ENCODE measurements around the gene CD2. TPM values are rescaled to one million over a fixed set of nuclear protein-coding genes. Genes with fewer than 3 reads are reported as not detected.

The CD2 gene
- total RNA-seq, 1 experiment from 2014 or later, result 0.10 TPM

DNA sequence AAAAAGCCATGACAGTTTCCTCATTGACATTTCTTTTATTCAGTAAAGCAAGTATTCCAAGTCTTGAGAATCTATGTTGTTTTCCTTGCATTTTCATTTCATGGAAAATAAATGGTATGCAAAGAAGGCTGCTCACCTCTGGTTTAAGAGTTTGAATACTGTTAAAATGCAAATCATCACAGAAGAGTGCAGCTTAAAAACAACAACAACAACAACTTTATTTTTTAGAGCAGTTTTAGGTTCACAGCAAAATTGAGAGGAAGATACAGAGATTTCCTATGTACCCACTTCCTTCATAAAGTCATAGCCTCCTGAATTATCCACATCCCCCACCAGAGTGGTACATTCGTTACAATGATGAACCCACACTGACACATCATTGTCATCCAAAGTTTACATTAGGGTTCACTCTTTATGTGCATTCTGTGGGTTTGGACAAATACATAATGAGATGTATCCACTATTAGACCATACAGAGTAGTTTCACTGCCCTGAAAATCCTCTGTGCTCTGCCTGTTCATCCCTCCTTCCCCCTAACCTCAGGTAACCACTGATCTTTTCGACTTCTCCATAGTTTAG, 39.2 kb downstream of the CD2 start:
- no peaks in the 10 kb centered on the region for H3K36me3 ChIP-seq (ENCODE audit: control insufficient read depth, insufficient read depth, low read length)
- ATAC-seq, result no peak
- ChIA-PET CTCF (no interaction called here), POLR2A (no interaction called here)
- BruUV-seq (replicated peaks), result no TSS peak
- no peaks in the 10 kb centered on the region for H3K4me1 ChIP-seq (ENCODE audit: control insufficient read depth, insufficient read depth, low read length)
- no peaks in the 10 kb centered on the region for H3K9me3 ChIP-seq (ENCODE audit: control insufficient read depth, insufficient read depth, low read depth, low read length)
- no peak for DNase-seq (ENCODE audit: low read depth, low spot score)
- in situ Hi-C loops (cut with HindIII; ENCODE audit: low pct_unique_long_range_greater_than_20kb, low sequenced_read_pairs) (no loop called here), intact Hi-C loops (cut with micrococcal nuclease; ENCODE audit: unreplicated experiment) (no loop called here)
- no peak overlapping the region for H3K4me3 ChIP-seq (ENCODE audit: low read depth in 2 of 2, low read length in 2 of 2)
- TF ChIP-seq SIN3A (IDR thresholded peaks at IDR 0.05; ENCODE audit: borderline replicate concordance, insufficient read depth, low read depth, low read length) (no peak), CTCF (IDR thresholded peaks at IDR 0.05) (no peak), POLR2AphosphoS5 (IDR thresholded peaks at IDR 0.05; ENCODE audit: low read depth, low read length) (no peak), TCF7L2 (IDR thresholded peaks at IDR 0.05; ENCODE audit: low read depth, low read length) (no peak)
- TF ChIP-seq, protein P1, sequence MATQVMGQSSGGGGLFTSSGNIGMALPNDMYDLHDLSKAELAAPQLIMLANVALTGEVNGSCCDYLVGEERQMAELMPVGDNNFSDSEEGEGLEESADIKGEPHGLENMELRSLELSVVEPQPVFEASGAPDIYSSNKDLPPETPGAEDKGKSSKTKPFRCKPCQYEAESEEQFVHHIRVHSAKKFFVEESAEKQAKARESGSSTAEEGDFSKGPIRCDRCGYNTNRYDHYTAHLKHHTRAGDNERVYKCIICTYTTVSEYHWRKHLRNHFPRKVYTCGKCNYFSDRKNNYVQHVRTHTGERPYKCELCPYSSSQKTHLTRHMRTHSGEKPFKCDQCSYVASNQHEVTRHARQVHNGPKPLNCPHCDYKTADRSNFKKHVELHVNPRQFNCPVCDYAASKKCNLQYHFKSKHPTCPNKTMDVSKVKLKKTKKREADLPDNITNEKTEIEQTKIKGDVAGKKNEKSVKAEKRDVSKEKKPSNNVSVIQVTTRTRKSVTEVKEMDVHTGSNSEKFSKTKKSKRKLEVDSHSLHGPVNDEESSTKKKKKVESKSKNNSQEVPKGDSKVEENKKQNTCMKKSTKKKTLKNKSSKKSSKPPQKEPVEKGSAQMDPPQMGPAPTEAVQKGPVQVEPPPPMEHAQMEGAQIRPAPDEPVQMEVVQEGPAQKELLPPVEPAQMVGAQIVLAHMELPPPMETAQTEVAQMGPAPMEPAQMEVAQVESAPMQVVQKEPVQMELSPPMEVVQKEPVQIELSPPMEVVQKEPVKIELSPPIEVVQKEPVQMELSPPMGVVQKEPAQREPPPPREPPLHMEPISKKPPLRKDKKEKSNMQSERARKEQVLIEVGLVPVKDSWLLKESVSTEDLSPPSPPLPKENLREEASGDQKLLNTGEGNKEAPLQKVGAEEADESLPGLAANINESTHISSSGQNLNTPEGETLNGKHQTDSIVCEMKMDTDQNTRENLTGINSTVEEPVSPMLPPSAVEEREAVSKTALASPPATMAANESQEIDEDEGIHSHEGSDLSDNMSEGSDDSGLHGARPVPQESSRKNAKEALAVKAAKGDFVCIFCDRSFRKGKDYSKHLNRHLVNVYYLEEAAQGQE (IDR thresholded peaks at IDR 0.05; ENCODE audit: insufficient read depth in 1 of 2, low read depth in 2 of 2, low read length in 1 of 2), result no peak
- no peak overlapping the region for H3K27ac ChIP-seq (ENCODE audit: low read length)
- no peaks in the 10 kb centered on the region for H3K27me3 ChIP-seq (ENCODE audit: control insufficient read depth, insufficient read depth, low read length)

DNA sequence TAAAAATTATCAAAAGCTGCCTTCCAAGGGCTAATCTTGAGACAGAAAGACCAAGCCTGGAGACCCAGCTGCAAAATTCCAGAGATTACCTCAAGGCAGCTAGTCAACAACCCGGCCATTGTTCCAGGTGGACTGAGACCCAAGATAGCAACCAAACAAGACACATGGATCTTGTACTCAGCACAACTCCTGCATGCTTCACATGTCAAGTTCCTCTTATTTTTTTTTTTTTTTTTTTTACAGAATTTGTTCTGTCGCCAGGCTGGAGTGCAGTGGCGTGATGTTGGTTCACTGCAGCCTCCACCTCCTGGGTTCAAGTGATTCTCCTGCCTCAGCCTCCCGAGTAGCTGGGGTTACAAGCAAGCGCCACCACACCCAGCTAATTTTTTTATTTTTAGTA, 40.1 kb downstream of the CD2 start:
- intact Hi-C loops (cut with micrococcal nuclease; ENCODE audit: unreplicated experiment) (no loop called here), in situ Hi-C loops (cut with HindIII; ENCODE audit: low pct_unique_long_range_greater_than_20kb, low sequenced_read_pairs) (no loop called here)
- Histone ChIP-seq H3K4me3 (ENCODE audit: low read depth in 2 of 2, low read length in 2 of 2) (no peak overlapping the region), H3K36me3 (ENCODE audit: control insufficient read depth, insufficient read depth, low read length) (no peaks in the 10 kb centered on the region), H3K4me1 (ENCODE audit: control insufficient read depth, insufficient read depth, low read length) (no peaks in the 10 kb centered on the region), H3K9me3 (ENCODE audit: control insufficient read depth, insufficient read depth, low read depth, low read length) (no peaks in the 10 kb centered on the region), H3K27me3 (ENCODE audit: control insufficient read depth, insufficient read depth, low read length) (no peaks in the 10 kb centered on the region), H3K27ac (ENCODE audit: low read length) (no peak overlapping the region)
- ATAC-seq (no peak), DNase-seq (ENCODE audit: low read depth, low spot score) (no peak)
- ChIA-PET POLR2A (no interaction called here), CTCF (no interaction called here)
- TF ChIP-seq SIN3A (IDR thresholded peaks at IDR 0.05; ENCODE audit: borderline replicate concordance, insufficient read depth, low read depth, low read length), result no peak
- BruUV-seq (replicated peaks), result no TSS peak

- ATAC-seq (no peak), DNase-seq (ENCODE audit: low read depth, low spot score) (no peak)
- ChIA-PET POLR2A (no interaction called here), CTCF (interaction anchor here (0.5 kb wide), 1 partner anchor 227 kb away, joined by 7 read pairs; no protein-coding TSS in a partner anchor)
- no TSS peak for BruUV-seq (replicated peaks)
- H3K4me1 ChIP-seq (ENCODE audit: control insufficient read depth, insufficient read depth, low read length), result no peaks in the 10 kb centered on the region
- H3K4me3 ChIP-seq (ENCODE audit: low read depth in 2 of 2, low read length in 2 of 2), result no peak overlapping the region
- no peak overlapping the region for H3K27ac ChIP-seq (ENCODE audit: low read length)
- H3K9me3 ChIP-seq (ENCODE audit: control insufficient read depth, insufficient read depth, low read depth, low read length), result no peaks in the 10 kb centered on the region
- H3K27me3 ChIP-seq (ENCODE audit: control insufficient read depth, insufficient read depth, low read length), result no peaks in the 10 kb centered on the region
- in situ Hi-C loops (cut with HindIII; ENCODE audit: low pct_unique_long_range_greater_than_20kb, low sequenced_read_pairs), result no loop called here
- H3K36me3 ChIP-seq (ENCODE audit: control insufficient read depth, insufficient read depth, low read length), result no peaks in the 10 kb centered on the region
- TF ChIP-seq, protein P1 (IDR thresholded peaks at IDR 0.05; ENCODE audit: insufficient read depth in 1 of 2, low read depth in 2 of 2, low read length in 1 of 2), result no peak
- no peak for TF ChIP-seq CTCF (IDR thresholded peaks at IDR 0.05)
- TF ChIP-seq SIN3A (IDR thresholded peaks at IDR 0.05; ENCODE audit: borderline replicate concordance, insufficient read depth, low read depth, low read length), result no peak
- TF ChIP-seq POLR2AphosphoS5 (IDR thresholded peaks at IDR 0.05; ENCODE audit: low read depth, low read length), result no peak
- intact Hi-C loops (cut with micrococcal nuclease; ENCODE audit: unreplicated experiment), result no loop called here
Observed at GRCh38 chr1:116794804-116795481, 40.7 kb downstream of the CD2 start.

All from Panc1 (cell line).